Measurements from ENCODE around the gene XRCC3.

Gene XRCC3

GRCh38 chr14:103723748-103724081 is 8.5 kb upstream of the XRCC3 start:
- no peaks in the 10 kb centered on the region for H3K36me3 Mint-ChIP-seq
- no peaks in the 10 kb centered on the region for H3K9me3 Mint-ChIP-seq (ENCODE audit: low read depth)
- H3K27ac Mint-ChIP-seq = no peak overlapping the region
- H3K27me3 Mint-ChIP-seq = no peaks in the 10 kb centered on the region
- no peak overlapping the region for H3K4me3 Mint-ChIP-seq
- H3K4me1 Mint-ChIP-seq (ENCODE audit: low read depth) = peaks cover 19% of the 10 kb centered on the region

GRCh38 chr14:103721334-103722120 is 6.3 kb upstream of the XRCC3 start:
- Mint-ChIP-seq H3K27me3 (no peaks in the 10 kb centered on the region), H3K27ac (no peak overlapping the region), H3K36me3 (no peaks in the 10 kb centered on the region), H3K4me3 (no peak overlapping the region), H3K9me3 (ENCODE audit: low read depth) (no peaks in the 10 kb centered on the region), H3K4me1 (ENCODE audit: low read depth) (peaks cover 38% of the 10 kb centered on the region)

DNA sequence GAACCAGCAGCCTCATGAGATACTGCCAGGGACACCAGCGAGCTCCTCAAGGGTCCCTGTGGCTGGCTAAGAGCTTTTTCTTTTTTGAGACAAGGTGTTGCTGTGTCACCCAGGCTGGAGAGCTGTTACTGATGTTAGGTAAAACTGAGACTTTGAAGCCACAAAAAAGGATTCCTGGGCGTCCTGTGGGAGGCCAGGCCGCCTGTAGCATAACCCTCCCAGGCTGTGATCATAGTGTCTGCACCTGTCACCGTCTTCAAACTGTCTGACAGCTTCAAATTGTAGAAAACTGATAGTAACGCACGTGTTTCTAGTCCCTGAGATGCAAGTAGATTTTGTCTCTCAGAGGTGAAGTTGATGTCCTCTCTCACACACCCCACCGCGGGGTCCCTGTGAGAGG is 4.5 kb upstream of the XRCC3 start:
- Mint-ChIP-seq H3K4me3 (peak overlapping the region; percentile 44), H3K4me1 (ENCODE audit: low read depth) (peaks cover 40% of the 10 kb centered on the region), H3K27ac (no peak overlapping the region), H3K9me3 (ENCODE audit: low read depth) (no peaks in the 10 kb centered on the region), H3K36me3 (no peaks in the 10 kb centered on the region), H3K27me3 (no peaks in the 10 kb centered on the region)

DNA sequence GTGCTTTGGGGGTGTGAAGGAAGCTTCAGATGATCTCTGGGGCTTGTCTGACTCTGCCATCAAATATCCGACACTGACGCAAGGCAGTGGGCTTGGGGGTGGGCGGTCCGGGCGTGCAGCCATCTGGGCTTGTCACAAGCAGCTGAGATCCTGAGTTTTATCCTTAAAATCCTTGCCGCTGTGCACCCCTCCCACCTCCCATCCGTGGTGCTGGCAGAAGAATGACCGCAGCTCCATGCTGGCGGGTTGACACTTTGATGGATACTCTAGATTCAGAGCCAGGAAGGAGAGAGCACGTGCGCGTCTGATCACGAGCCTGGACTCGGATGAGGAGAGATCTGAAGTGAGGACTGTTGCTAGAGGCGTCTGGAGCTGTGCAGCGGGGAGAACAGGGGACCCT is 3.3 kb upstream of the XRCC3 start:
- Mint-ChIP-seq H3K36me3 (no peaks in the 10 kb centered on the region), H3K4me3 (no peak overlapping the region), H3K27ac (peak overlapping the region; percentile 28), H3K4me1 (ENCODE audit: low read depth) (peaks cover 46% of the 10 kb centered on the region), H3K9me3 (ENCODE audit: low read depth) (no peaks in the 10 kb centered on the region), H3K27me3 (no peaks in the 10 kb centered on the region)

DNA sequence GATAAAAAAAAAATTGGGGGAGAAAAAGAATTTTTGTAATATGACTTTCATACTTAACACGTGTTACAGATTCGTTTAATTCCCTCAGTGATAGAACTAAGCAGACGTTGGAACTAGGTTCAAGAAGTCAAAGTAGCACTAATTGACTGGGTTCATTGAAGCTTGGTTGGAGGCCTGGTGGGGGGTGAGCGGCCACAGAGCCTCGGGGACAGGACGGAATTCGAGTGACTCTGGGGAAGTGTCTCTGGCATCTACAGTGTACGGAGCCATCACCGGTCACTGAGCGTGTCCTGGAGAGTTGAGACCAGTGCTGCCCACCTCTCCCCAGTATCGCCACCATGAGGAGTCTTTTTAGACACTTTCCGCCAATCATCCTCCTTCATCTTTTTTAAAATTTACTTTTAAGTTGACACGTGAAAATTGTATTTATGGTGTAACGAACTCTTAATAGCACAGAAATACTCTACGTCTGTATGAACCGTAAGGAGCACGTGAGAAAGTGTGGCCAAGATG is 1.7 kb upstream of the XRCC3 start:
- Mint-ChIP-seq H3K4me3 (peak overlapping the region; percentile 84), H3K4me1 (ENCODE audit: low read depth) (peaks cover 51% of the 10 kb centered on the region), H3K36me3 (no peaks in the 10 kb centered on the region), H3K27me3 (no peaks in the 10 kb centered on the region), H3K9me3 (ENCODE audit: low read depth) (no peaks in the 10 kb centered on the region), H3K27ac (no peak overlapping the region)

GRCh38 chr14:103716091-103716801 is 995 bp upstream of the XRCC3 start:
- H3K27me3 Mint-ChIP-seq = no peaks in the 10 kb centered on the region
- H3K36me3 Mint-ChIP-seq = no peaks in the 10 kb centered on the region
- H3K27ac Mint-ChIP-seq = no peak overlapping the region
- H3K4me1 Mint-ChIP-seq (ENCODE audit: low read depth) = peaks cover 47% of the 10 kb centered on the region
- H3K4me3 Mint-ChIP-seq = peak overlapping the region; percentile 84
- H3K9me3 Mint-ChIP-seq (ENCODE audit: low read depth) = no peaks in the 10 kb centered on the region

- Mint-ChIP-seq H3K27ac (peak overlapping the region; percentile 81), H3K4me3 (peak overlapping the region; percentile 94), H3K4me1 (ENCODE audit: low read depth) (peaks cover 34% of the 10 kb centered on the region), H3K27me3 (no peaks in the 10 kb centered on the region), H3K9me3 (ENCODE audit: low read depth) (no peaks in the 10 kb centered on the region), H3K36me3 (peaks cover 2% of the 10 kb centered on the region)
These were observed 1.1 kb downstream of the XRCC3 start for GRCh38 chr14:103714063-103714724.

DNA sequence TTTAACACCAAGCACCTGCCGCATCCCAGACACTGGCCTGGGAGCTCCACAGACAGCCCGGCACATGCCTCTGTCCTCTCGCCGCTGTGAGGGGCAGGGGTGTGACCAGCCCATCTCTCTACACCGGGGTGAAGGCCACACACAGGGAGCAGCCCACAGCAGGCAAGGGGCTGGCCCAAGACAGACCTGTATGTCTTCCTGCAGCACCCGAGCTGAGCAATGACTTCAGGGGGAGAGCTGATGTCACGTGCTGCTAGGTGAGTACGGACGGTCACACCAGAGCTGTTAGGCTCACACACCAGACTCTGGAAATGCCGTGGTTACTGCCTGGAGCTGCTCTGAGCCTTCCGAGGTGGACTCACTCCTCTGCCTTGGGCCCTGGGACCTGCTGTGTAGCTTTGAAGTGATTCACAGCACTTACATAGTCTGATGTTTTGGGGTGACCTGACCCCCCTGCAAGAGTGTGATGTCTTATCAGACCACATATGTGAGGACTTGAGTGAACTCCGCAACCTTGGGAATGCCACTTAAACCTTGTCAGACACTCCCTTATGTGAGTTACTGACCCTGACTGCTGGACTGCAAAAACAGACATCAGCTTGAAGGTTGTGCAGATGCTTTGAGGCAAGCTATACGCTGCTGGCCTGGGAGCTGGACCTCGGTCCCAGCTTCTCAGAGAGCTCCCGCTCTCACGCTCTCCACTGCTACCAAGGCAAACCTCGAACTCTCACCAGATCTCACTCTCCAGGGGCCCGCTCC is 1.8 kb downstream of the XRCC3 start:
- Mint-ChIP-seq H3K9me3 (ENCODE audit: low read depth) (no peaks in the 10 kb centered on the region), H3K27me3 (no peaks in the 10 kb centered on the region), H3K27ac (peak overlapping the region; percentile 61), H3K36me3 (peaks cover 2% of the 10 kb centered on the region), H3K4me1 (ENCODE audit: low read depth) (peaks cover 30% of the 10 kb centered on the region), H3K4me3 (peak overlapping the region; percentile 94)

DNA sequence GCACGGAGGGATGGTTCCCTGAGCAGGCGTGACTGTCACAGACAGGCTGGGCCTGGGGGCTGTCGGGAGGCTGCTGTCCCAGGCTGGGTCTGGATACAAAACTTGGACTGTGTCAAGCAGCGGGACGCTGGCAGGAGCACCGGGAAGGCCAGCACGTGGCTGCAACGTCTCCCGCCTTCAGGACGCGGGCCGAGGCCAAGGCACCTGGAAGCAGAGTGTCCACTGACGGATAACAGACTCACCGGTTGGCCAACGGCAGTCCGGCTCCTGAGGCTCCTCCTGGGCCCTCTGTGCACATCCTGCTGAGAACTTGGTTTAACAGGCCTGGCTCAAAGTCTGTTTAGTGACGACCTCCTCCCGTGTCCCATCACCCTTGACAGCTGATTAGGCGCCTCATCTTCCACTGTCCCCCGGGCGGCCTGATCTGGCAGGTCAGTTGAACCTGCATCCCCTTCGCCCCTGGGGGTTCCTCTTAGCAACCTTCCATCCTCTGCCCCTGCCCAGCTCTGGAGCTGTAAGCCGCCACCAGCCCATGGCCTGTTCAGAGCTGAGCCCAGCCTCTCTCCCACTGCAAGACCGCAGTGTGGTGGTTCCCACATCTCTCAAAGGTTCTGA is 2.5 kb downstream of the XRCC3 start:
- H3K27ac Mint-ChIP-seq = peak overlapping the region; percentile 61

GRCh38 chr14:103711516-103712431 is 3.5 kb downstream of the XRCC3 start:
- H3K27ac Mint-ChIP-seq = no peak overlapping the region
- peaks cover 2% of the 10 kb centered on the region for H3K36me3 Mint-ChIP-seq
- H3K4me3 Mint-ChIP-seq = no peak overlapping the region
- no peaks in the 10 kb centered on the region for H3K27me3 Mint-ChIP-seq
- no peaks in the 10 kb centered on the region for H3K9me3 Mint-ChIP-seq (ENCODE audit: low read depth)
- H3K4me1 Mint-ChIP-seq (ENCODE audit: low read depth) = peaks cover 16% of the 10 kb centered on the region

More for the DNA sequence above, 2.5 kb downstream of the XRCC3 start:
- Mint-ChIP-seq H3K9me3 (ENCODE audit: low read depth) (no peaks in the 10 kb centered on the region), H3K27me3 (no peaks in the 10 kb centered on the region), H3K4me3 (peak overlapping the region; percentile 23), H3K4me1 (ENCODE audit: low read depth) (peaks cover 25% of the 10 kb centered on the region), H3K36me3 (peaks cover 2% of the 10 kb centered on the region)

GRCh38 chr14:103710771-103711377 is 4.4 kb downstream of the XRCC3 start:
- H3K4me1 Mint-ChIP-seq (ENCODE audit: low read depth) = peaks cover 13% of the 10 kb centered on the region
- no peak overlapping the region for H3K27ac Mint-ChIP-seq
- no peaks in the 10 kb centered on the region for H3K27me3 Mint-ChIP-seq
- H3K9me3 Mint-ChIP-seq (ENCODE audit: low read depth) = no peaks in the 10 kb centered on the region
- no peak overlapping the region for H3K4me3 Mint-ChIP-seq
- H3K36me3 Mint-ChIP-seq = peaks cover 2% of the 10 kb centered on the region

- Mint-ChIP-seq H3K27me3 (no peaks in the 10 kb centered on the region), H3K9me3 (ENCODE audit: low read depth) (no peaks in the 10 kb centered on the region), H3K4me3 (no peak overlapping the region), H3K4me1 (ENCODE audit: low read depth) (peaks cover 11% of the 10 kb centered on the region), H3K27ac (no peak overlapping the region), H3K36me3 (peaks cover 2% of the 10 kb centered on the region)
These were observed 5.4 kb downstream of the XRCC3 start for GRCh38 chr14:103709814-103710213.

GRCh38 chr14:103708750-103709187 is 6.5 kb downstream of the XRCC3 start:
- H3K4me1 Mint-ChIP-seq (ENCODE audit: low read depth) = peaks cover 6% of the 10 kb centered on the region
- no peaks in the 10 kb centered on the region for H3K27me3 Mint-ChIP-seq
- H3K36me3 Mint-ChIP-seq = peaks cover 2% of the 10 kb centered on the region

More at GRCh38 chr14:103708750-103709187, 6.5 kb downstream of the XRCC3 start:
- H3K4me3 Mint-ChIP-seq = no peak overlapping the region
- H3K27ac Mint-ChIP-seq = no peak overlapping the region
- H3K9me3 Mint-ChIP-seq (ENCODE audit: low read depth) = no peaks in the 10 kb centered on the region
